HepG2 (cell line): ENCODE measurements around the gene NUB1. TPM values are rescaled to one million over a fixed set of nuclear protein-coding genes. Genes with fewer than 3 reads are reported as not detected.

Experiments used
- ARID5B ChIP-seq: IDR thresholded peaks from 2 replicates; pipeline ENCODE4 v1.4.0; 2020; ENCODE audit warnings: mild to moderate bottlenecking, missing genetic modification reagents
- CSRNP1 ChIP-seq: sonication (generic); formaldehyde crosslinking; IDR thresholded peaks from 2 replicates; pipeline ENCODE4 v1.8.1; 2023; ENCODE audit warnings: mild to moderate bottlenecking, missing genetic modification reagents
- DZIP1 ChIP-seq: sonication (generic); formaldehyde crosslinking; IDR thresholded peaks from 2 replicates; pipeline ENCODE4 v1.5.0; 2020; ENCODE audit warnings: mild to moderate bottlenecking, missing genetic modification reagents
- HNF1A ChIP-seq, 2 experiments: sonication (generic) in 1 of 2; formaldehyde crosslinking in 1 of 2; IDR thresholded peaks; 2 replicates each; pipeline versions ENCODE4 v1.4.0 to v1.6.1; 2016 to 2020; ENCODE audit warnings: borderline replicate concordance in 1 of 2, low read depth in 1 of 2, mild to moderate bottlenecking in 1 of 2, missing genetic modification reagents in 1 of 2
- KDM2A ChIP-seq: sonication (generic); formaldehyde crosslinking; IDR thresholded peaks from 2 replicates; pipeline ENCODE4 v1.4.0; 2020; ENCODE audit warnings: low read depth, missing genetic modification reagents, borderline replicate concordance
- KLF13 ChIP-seq: sonication (generic); formaldehyde crosslinking; IDR thresholded peaks from 2 replicates; pipeline ENCODE4 v1.4.0; 2020; ENCODE audit warnings: mild to moderate bottlenecking, missing genetic modification reagents
- THYN1 ChIP-seq: sonication (generic); formaldehyde crosslinking; IDR thresholded peaks from 2 replicates; pipeline ENCODE4 v1.8.1; 2023; ENCODE audit warnings: low read depth, mild to moderate bottlenecking, moderate library complexity, missing genetic modification reagents, borderline replicate concordance
- ZHX1 ChIP-seq: sonication (generic); formaldehyde crosslinking; IDR thresholded peaks from 2 replicates; pipeline ENCODE4 v1.8.1; 2022; ENCODE audit warnings: low read depth, mild to moderate bottlenecking, missing genetic modification reagents
- ZNF547 ChIP-seq: sonication (generic); formaldehyde crosslinking; IDR thresholded peaks from 2 replicates; pipeline ENCODE4 v1.5.1; 2020; ENCODE audit warnings: mild to moderate bottlenecking, missing genetic modification reagents
- polyA plus RNA-seq, 8 experiments: library from polyadenylated mRNA; depleted of rRNA in 3 of 8; stranded (reverse) in 7 of 8; unstranded in 1 of 8; fragments of >200 nt; fragmentation: Illumina TruSeq in 4 of 8; extraction: Trizol in 4 of 8; gene quantifications; 2 replicates each; pipeline versions ENCODE4 v1.2.1 to v1.2.3, GENCODE V29; 2011 to 2016; ENCODE audit warnings: low read depth in 4 of 8, missing spikeins in 1 of 8, mixed read lengths in 1 of 8; ENCODE audit not compliant: insufficient read depth in 1 of 8
- total RNA-seq, 5 experiments: library from RNA; depleted of rRNA; stranded (reverse); fragments of >200 nt; fragmentation: Illumina TruSeq; extraction: Trizol; gene quantifications; 2 replicates each; pipeline ENCODE4 v1.2.3, GENCODE V29; 2016; ENCODE audit warnings: low read depth in 1 of 5

Gene NUB1
- total and polyA plus RNA-seq, 2 of the 13 experiments (the other 11 are each of a cell fraction or from before 2014, with no cell fraction given): 27.1 to 37.0 TPM

- TF ChIP-seq HNF1A (IDR thresholded peaks at IDR 0.05; ENCODE audit: low read depth) (no peak), HNF1A (CRISPR knock-in tag; IDR thresholded peaks at IDR 0.05; ENCODE audit: borderline replicate concordance) (peak; percentile 58; the same call in 1 of the 2 replicates), THYN1 (CRISPR knock-in tag) (peak; percentile 75; the same call in 1 of the 2 replicates), ARID5B (CRISPR knock-in tag) (peak; percentile 48; the same call in 1 of the 2 replicates), ZHX1 (CRISPR knock-in tag) (0 out of 2 replicates have a peak, but pooled peaks have one; percentile 42), ZNF547 (CRISPR knock-in tag) (peak; percentile 82; the same call in 1 of the 2 replicates), KDM2A (CRISPR knock-in tag) (peak; percentile 71; the same call in 1 of the 2 replicates), CSRNP1 (CRISPR knock-in tag) (peak; percentile 85; the same call in 1 of the 2 replicates), KLF13 (no peak), DZIP1 (CRISPR knock-in tag) (no peak)
Measured at GRCh38 chr7:151341357-151342101, at the start of gene NUB1 (continued).
